TTC549 (cell line): Measurements from ENCODE around the gene PGAM2.

Experiments used
- FAIRE-seq: peaks from 2 replicates; lab custom pipeline; 2012; peaks lifted over from hg19 to GRCh38; lab: Jason Lieb, UNC

Gene PGAM2

GRCh38 chr7:44065431-44066110, at the start of gene PGAM2:
PGAM2 (minus strand) TSS chr7:44065567; CDS start chr7:44065529, 38 bp downstream.
- FAIRE-seq, result no peak

GRCh38 chr7:44114586-44115310, 49.4 kb upstream of the PGAM2 start:
- no peak for FAIRE-seq

DNA sequence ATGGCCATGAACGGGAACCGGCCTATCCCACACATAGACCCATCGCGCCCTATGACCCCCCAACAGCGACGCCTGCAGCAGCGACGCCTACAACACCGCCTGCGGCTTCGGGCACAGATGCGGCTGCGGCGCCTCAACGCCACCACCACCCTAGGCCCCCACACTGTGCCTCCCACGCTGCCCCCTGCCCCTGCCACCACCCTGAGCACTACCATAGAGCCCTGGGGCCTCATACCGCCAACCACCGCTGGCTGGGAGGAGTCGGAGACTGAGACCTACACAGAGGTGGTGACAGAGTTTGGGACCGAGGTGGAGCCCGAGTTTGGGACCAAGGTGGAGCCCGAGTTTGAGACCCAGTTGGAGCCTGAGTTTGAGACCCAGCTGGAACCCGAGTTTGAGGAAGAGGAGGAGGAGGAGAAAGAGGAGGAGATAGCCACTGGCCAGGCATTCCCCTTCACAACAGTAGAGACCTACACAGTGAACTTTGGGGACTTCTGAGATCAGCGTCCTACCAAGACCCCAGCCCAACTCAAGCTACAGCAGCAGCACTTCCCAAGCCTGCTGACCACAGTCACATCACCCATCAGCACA, 48.5 kb upstream of the PGAM2 start:
- no peak for FAIRE-seq

DNA sequence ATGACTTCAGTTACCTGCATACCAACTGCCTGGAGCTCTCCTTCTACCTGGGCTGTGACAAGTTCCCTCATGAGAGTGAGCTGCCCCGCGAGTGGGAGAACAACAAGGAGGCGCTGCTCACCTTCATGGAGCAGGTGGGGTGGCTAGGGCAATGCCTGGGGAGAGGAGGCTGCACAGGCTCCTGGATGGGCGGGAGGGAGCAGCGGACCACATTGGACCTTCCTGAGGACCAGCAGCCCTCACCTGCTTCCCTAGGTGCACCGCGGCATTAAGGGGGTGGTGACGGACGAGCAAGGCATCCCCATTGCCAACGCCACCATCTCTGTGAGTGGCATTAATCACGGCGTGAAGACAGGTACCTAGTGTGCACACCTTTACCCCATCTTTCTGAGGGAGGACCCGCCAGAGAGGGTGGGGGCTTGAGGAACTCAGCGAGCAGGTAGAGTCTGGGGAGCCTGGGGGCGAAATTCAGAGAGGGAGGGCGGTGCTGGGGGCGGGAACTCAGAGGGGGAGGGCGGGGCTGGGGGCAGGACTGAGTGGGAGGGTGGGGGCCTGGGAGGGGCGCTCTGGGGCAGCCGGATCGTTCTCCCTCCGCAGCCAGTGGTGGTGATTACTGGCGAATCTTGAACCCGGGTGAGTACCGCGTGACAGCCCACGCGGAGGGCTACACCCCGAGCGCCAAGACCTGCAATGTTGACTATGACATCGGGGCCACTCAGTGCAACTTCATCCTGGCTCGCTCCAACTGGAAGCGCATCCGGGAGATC, 47.8 kb upstream of the PGAM2 start:
- FAIRE-seq, result no peak

DNA sequence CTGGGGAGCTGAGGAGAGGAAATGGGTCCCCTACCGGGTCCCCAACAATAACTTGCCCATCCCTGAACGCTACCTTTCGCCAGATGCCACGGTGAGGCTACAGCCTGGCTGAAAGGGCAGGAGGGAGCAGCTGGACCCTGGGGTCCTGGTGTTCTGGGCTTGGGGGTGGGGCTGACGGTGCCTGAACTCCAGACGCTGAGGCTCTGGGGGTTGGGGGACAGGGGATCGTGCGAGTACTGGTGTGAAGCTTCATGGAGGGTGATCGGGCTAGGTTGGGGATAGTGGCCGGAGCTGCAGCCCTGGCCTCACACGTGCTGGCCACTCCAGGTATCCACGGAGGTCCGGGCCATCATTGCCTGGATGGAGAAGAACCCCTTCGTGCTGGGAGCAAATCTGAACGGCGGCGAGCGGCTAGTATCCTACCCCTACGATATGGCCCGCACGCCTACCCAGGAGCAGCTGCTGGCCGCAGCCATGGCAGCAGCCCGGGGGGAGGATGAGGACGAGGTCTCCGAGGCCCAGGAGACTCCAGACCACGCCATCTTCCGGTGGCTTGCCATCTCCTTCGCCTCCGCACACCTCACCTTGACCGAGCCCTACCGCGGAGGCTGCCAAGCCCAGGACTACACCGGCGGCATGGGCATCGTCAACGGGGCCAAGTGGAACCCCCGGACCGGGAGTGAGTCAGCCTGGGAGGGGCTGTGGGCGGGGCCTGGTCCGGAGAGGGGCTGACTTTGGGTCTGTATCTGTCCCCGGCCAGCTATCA, 47.0 kb upstream of the PGAM2 start:
- no peak for FAIRE-seq

DNA sequence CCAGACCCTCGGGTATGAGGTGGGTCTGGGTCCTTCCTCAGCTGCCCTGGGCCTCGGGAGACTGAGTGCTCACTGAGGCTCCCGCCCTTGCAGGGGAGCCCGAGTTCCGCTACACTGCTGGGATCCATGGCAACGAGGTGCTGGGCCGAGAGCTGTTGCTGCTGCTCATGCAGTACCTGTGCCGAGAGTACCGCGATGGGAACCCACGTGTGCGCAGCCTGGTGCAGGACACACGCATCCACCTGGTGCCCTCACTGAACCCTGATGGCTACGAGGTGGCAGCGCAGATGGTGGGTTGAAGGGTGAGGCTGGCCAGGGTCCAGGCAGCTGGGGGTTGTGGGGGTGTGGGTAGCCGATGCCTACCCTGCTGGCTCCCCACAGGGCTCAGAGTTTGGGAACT, 46.4 kb upstream of the PGAM2 start:
- no peak for FAIRE-seq

DNA sequence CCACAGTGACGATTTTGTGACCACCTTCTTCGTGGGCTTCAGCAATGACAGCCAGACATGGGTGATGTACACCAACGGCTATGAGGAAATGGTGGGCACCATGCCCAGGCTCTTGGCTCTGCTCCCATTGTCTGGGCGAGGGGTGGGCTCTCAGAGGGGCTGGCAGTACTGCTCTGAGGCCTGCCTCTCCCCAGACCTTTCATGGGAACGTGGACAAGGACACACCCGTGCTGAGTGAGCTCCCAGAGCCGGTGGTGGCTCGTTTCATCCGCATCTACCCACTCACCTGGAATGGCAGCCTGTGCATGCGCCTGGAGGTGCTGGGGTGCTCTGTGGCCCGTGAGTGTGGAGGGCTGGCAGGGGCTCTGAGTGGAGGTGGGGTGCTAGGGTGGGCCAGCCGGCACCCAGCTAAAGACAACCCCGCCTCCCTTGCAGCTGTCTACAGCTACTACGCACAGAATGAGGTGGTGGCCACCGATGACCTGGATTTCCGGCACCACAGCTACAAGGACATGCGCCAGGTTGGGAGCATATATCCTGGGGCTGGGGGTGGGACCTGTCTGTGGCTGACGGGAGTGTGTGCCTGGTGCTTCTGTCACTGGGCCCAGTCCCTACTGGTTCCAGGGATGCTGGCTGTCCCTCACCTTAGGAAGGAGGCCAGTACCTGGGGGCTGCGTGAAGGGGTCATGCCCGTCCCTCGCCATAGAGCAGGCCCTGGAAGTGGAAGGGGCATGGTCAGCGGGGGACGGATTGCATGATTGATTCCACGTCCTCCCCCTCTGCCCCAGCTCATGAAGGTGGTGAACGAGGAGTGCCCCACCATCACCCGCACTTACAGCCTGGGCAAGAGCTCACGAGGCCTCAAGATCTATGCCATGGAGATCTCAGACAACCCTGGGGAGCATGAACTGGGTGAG, 45.6 kb upstream of the PGAM2 start:
- FAIRE-seq, result no peak

GRCh38 chr7:44109991-44110390, 44.6 kb upstream of the PGAM2 start:
- FAIRE-seq, result no peak

DNA sequence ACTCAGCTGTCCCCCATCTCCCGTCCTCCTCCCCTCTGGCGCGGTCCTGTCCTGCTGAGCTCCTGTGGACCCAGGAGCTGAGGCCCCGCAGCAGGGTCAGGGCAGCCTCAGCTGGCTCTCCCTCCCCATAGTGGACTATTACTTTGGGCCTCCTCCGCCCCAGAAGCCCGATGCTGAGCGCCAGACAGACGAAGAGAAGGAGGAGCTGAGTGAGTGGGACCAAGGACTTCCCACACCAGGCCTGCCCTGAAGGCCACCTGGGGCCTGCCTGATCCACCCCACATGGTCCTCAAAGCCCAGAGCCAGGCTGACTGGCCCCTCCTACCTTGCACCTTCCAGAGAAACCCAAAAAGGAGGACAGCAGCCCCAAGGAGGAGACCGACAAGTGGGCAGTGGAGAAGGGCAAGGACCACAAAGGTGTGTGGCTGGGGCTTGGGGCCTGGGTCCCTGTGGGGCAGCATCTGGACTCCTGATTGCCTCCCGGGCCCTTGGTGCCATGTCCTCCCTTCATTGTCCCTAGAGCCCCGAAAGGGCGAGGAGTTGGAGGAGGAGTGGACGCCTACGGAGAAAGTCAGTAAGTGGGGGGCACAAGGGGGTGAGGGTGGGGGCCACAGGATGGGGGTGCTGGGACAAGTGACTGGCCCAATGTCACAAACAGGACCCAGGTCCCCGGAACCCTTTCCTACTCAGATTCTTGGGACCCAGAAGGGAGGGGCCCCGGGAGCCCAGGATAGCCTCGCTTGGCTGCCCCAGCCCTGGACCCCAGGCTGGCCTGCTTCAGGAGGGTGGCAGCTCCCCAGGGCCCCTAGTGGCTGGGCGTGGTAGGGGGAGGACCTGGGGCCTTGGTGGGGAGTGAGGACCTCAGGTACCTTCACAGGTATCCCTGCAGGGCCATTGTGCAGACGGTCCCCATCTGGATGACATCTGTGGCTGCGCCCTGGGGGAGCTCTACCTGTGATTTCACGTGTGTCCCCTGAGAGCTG, 43.7 kb upstream of the PGAM2 start:
- no peak for FAIRE-seq

DNA sequence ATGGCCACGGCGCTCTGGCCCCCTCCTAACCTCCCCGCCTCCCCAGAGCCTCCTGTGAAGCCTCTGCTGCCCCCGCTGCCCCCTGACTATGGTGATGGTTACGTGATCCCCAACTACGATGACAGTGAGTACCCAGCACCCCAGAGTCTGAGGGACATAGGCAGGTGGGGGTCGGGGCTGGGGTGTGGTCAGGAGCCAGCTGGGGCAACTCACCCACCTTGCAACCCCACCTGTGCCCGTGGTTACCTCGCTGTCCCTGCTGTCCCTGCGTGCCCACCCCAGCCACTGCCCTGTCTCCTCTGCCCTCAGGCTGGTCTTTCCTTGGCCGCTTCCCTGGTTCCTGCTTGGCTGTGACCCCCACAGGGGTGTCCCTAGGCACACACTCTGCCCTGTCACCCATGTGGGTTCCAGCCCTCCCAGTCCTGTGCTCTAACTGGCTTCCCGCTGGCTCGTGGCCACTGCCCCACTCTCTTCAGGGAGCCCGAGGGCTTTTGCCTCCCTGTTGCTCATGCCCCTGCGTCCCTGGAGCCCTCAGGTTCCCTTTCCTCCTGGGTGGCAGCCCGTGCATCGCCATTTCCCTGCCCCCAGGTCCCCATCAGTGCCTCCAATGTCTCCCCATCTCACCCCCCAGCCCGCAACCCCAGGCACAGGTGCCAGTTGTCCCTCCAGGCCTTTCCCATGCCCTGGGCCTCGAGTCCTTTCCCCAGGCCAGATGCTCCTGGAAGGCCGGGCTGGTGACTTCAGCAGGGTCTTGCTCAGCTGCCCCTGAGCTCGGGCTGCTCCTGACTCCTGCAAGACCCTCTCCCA, 42.8 kb upstream of the PGAM2 start:
- FAIRE-seq, result no peak

GRCh38 chr7:44107116-44107960, 42.0 kb upstream of the PGAM2 start:
- FAIRE-seq, result no peak

- no peak for FAIRE-seq
Observed at GRCh38 chr7:44106311-44107065, 41.1 kb upstream of the PGAM2 start.

- no peak for FAIRE-seq
Observed at GRCh38 chr7:44105832-44106231, 40.5 kb upstream of the PGAM2 start.

- no peak for FAIRE-seq
Observed at GRCh38 chr7:44104860-44105771, 39.7 kb upstream of the PGAM2 start.

DNA sequence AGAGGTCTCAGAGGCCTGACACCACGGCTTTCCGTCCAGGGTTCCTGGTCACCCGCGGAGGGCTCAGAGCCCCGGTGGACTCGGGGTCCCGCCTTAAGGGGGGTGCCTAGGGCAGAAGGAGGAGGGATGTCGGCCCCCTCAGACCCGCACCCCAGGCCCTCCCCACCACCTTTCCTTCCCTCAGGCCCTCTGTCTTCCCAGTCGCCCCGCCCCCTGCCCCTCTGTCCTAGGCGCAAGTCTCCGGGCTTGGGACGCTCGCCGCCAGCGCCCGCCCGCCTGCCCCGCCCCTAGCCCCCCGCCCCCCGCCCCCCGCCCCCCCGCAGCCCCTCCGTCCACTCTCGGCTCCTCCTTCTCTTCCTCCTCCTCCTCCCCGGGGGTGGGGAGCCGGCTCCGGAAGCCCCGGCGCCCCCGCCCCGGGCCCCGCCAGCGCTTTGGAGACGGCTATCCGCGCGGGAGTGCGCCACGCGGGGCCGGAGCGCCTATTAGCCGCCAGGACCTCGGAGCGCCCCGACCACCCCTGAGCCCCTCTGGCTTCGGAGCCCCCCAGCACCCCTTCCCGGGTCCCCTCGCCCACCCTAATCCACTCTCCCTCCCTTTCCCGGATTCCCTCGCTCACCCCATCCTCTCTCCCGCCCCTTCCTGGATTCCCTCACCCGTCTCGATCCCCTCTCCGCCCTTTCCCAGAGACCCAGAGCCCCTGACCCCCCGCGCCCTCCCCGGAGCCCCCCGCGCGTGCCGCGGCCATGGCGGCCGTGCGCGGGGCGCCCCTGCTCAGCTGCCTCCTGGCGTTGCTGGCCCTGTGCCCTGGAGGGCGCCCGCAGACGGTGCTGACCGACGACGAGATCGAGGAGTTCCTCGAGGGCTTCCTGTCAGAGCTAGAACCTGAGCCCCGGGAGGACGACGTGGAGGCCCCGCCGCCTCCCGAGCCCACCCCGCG, 38.8 kb upstream of the PGAM2 start, which contains the start of gene AEBP1:
TSS of gene AEBP1 (plus strand) at position 423 of the 937 bp plus-strand sequence. CDS start at position 744, 321 bp downstream.
- FAIRE-seq, result no peak
